Neural cell (in vitro differentiated cells): ENCODE results near the gene ETV3. TPM values are rescaled to one million over a fixed set of nuclear protein-coding genes. Genes with fewer than 3 reads are reported as not detected.

Experiments
- H2AFZ ChIP-seq: fragments of 200-600, 300-800 bp; sonication (generic), shearing (Covaris generic); 2 replicates; pipeline ENCODE4 v1.6.0; 2014; ENCODE audit warnings: low read depth, mild to moderate bottlenecking, antibody characterized with exemption, low read length, moderate library complexity
- H3F3A ChIP-seq: fragments of 200-600 bp; shearing (Covaris generic); 2 replicates; pipeline ENCODE4 v1.6.1; 2016; ENCODE audit warnings: mild to moderate bottlenecking, moderate library complexity, mixed read lengths, antibody characterized with exemption, low read length; ENCODE audit not compliant: insufficient read depth, poor library complexity, severe bottlenecking
- H3K27ac ChIP-seq: fragments of 200-600, 300-800 bp; sonication (generic), shearing (Covaris generic); 2 replicates; pipeline ENCODE4 v1.5.1; 2014; ENCODE audit warnings: mild to moderate bottlenecking, low read length, moderate library complexity
- H3K27me3 ChIP-seq: fragments of 300-800, 200-600 bp; sonication (generic), shearing (Covaris generic); 2 replicates; pipeline ENCODE4 v1.6.0; 2014; ENCODE audit warnings: mild to moderate bottlenecking, low read depth, low read length, moderate library complexity; ENCODE audit not compliant: insufficient read depth
- H3K36me3 ChIP-seq: fragments of 300-800, 200-600 bp; sonication (generic), shearing (Covaris generic); 2 replicates; pipeline ENCODE4 v1.5.1; 2014; ENCODE audit warnings: mild to moderate bottlenecking, antibody characterized with exemption, low read length, moderate library complexity; ENCODE audit not compliant: insufficient read depth
- H3K4me2 ChIP-seq: fragments of 300-800, 200-600 bp; sonication (generic), shearing (Covaris generic); 2 replicates; pipeline ENCODE4 v1.6.0; 2014; ENCODE audit warnings: mild to moderate bottlenecking, low read length
- H3K4me3 ChIP-seq: fragments of 300-800, 200-600 bp; sonication (generic), shearing (Covaris generic); 2 replicates; pipeline ENCODE4 v1.5.1; 2014; ENCODE audit warnings: mild to moderate bottlenecking, low read length, moderate library complexity
- H3K79me2 ChIP-seq: fragments of 200-600 bp; shearing (Covaris generic); replicated peaks from 2 replicates; pipeline ENCODE4 v1.6.0; 2014; ENCODE audit warnings: mild to moderate bottlenecking, low read length, moderate library complexity; ENCODE audit not compliant: insufficient read depth
- H3K9ac ChIP-seq: fragments of 300-800, 200-600 bp; sonication (generic), shearing (Covaris generic); 2 replicates; pipeline ENCODE4 v1.6.1; 2016; ENCODE audit warnings: mild to moderate bottlenecking, low read length, mixed read lengths
- H3K9me2 ChIP-seq: fragments of 200-600 bp; shearing (Covaris generic); 2 replicates; pipeline ENCODE4 v1.6.1; 2016; ENCODE audit warnings: mild to moderate bottlenecking, low read length, mixed read lengths; ENCODE audit not compliant: insufficient read depth
- H3K9me3 ChIP-seq: fragments of 200-600, 300-800 bp; sonication (generic), shearing (Covaris generic); 2 replicates; pipeline ENCODE4 v1.6.1; 2016; ENCODE audit warnings: mild to moderate bottlenecking, mixed run types, low read length, moderate library complexity, mixed read lengths
- H4K20me1 ChIP-seq: fragments of 200-600 bp; shearing (Covaris generic); 2 replicates; pipeline ENCODE4 v1.6.1; 2016; ENCODE audit warnings: mild to moderate bottlenecking, mixed run types; ENCODE audit not compliant: insufficient read depth
- CTCF ChIP-seq: fragments of 450-650 bp; IDR thresholded peaks from 2 replicates; pipeline ENCODE4 v1.5.1; 2014; ENCODE audit warnings: antibody characterized with exemption, mild to moderate bottlenecking, moderate library complexity; ENCODE audit not compliant: poor library complexity, severe bottlenecking
- EP300 ChIP-seq: fragments of 450-650 bp; conservative IDR thresholded peaks from 2 replicates; pipeline ENCODE4 v1.6.1; 2014; ENCODE audit warnings: antibody characterized with exemption, mild to moderate bottlenecking, moderate library complexity; ENCODE audit not compliant: poor library complexity, severe bottlenecking
- EZH2 ChIP-seq: fragments of 200-600, 300-800 bp; shearing (Covaris generic), sonication (generic); IDR thresholded peaks from 2 replicates; pipeline ENCODE4 v1.6.1; 2014; ENCODE audit warnings: antibody characterized with exemption, low read length, borderline replicate concordance, mild to moderate bottlenecking; ENCODE audit not compliant: insufficient read depth, poor library complexity, severe bottlenecking
- MXI1 ChIP-seq: fragments of 450-650 bp; conservative IDR thresholded peaks from 2 replicates; pipeline ENCODE4 v1.6.1; 2014; ENCODE audit warnings: antibody characterized with exemption, mild to moderate bottlenecking; ENCODE audit not compliant: poor library complexity, severe bottlenecking
- POLR2AphosphoS5 ChIP-seq: IDR thresholded peaks from 2 replicates; pipeline ENCODE4 v1.6.1; 2012
- RAD21 ChIP-seq: fragments of 450-650 bp; conservative IDR thresholded peaks from 2 replicates; pipeline ENCODE4 v1.6.1; 2014; ENCODE audit warnings: antibody characterized with exemption, mild to moderate bottlenecking, moderate library complexity
- REST ChIP-seq: IDR thresholded peaks from 2 replicates; pipeline ENCODE4 v1.6.1; 2012; ENCODE audit warnings: borderline replicate concordance
- SMC3 ChIP-seq: fragments of 450-650 bp; conservative IDR thresholded peaks from 2 replicates; pipeline ENCODE4 v1.6.1; 2014; ENCODE audit warnings: antibody characterized with exemption, mild to moderate bottlenecking, moderate library complexity; ENCODE audit not compliant: poor library complexity
- TAF1 ChIP-seq: IDR thresholded peaks from 2 replicates; pipeline ENCODE4 v1.6.1; 2012; ENCODE audit warnings: low read depth
- polyA plus RNA-seq: library from polyadenylated mRNA; depleted of rRNA; stranded (reverse); fragments of >200 nt; gene quantifications from 2 replicates; pipeline ENCODE4 v1.2.3, GENCODE V29; 2014

Gene ETV3
- polyA plus RNA-seq, 1 donor from 2014 or later: 9.9 TPM

GRCh38 chr1:157105988-157106812 is 32.0 kb downstream of the ETV3 start:
- no peak overlapping the region for H2AFZ ChIP-seq
- no peaks in the 10 kb centered on the region for H3K27me3 ChIP-seq

More at GRCh38 chr1:157105988-157106812, 32.0 kb downstream of the ETV3 start:
- no peak overlapping the region for H3K27ac ChIP-seq
- no peaks in the 10 kb centered on the region for H3K9me2 ChIP-seq
- H3K36me3 ChIP-seq: no peaks in the 10 kb centered on the region
- no peak overlapping the region for H3K4me2 ChIP-seq
- H4K20me1 ChIP-seq: no peaks in the 10 kb centered on the region
- no peaks in the 10 kb centered on the region for H3K79me2 ChIP-seq
- no peaks in the 10 kb centered on the region for H3F3A ChIP-seq
- no peak for TF ChIP-seq POLR2AphosphoS5
- no peak for TF ChIP-seq RAD21
- no peak for TF ChIP-seq REST
- no peak for TF ChIP-seq TAF1
- TF ChIP-seq MXI1: no peak
- TF ChIP-seq EZH2: no peak
- no peak for TF ChIP-seq CTCF
- TF ChIP-seq EP300: no peak
- no peak for TF ChIP-seq SMC3
- no peaks in the 10 kb centered on the region for H3K9me3 ChIP-seq
- H3K4me3 ChIP-seq: no peak overlapping the region
- H3K9ac ChIP-seq: no peak overlapping the region
